Liver (tissue), 9 donors: ENCODE data around the gene ABCB4. TPM values are rescaled to one million over a fixed set of nuclear protein-coding genes. Genes with fewer than 3 reads are reported as not detected.

ENCODE experiments used
- DNase-seq: peaks from one replicate; pipeline ENCODE4 v3.0.0-alpha.2; 2017; ENCODE audit warnings: low spot score
- H3K27ac ChIP-seq, 2 donors: one replicate each; pipeline ENCODE4 v1.7.0; 2013; ENCODE audit warnings: inconsistent platforms in 2 of 2, low read length in 2 of 2, control low read depth in 1 of 2, low read depth in 1 of 2, mild to moderate bottlenecking in 1 of 2
- H3K27me3 ChIP-seq, 4 donors: one replicate each; pipeline versions ENCODE4 v1.6.1 to v1.7.0; 2013; ENCODE audit warnings: low read length in 3 of 4, inconsistent platforms in 1 of 4, mild to moderate bottlenecking in 1 of 4, moderate library complexity in 1 of 4; ENCODE audit not compliant: control insufficient read depth in 4 of 4, insufficient read depth in 4 of 4
- H3K36me3 ChIP-seq, 4 donors: one replicate each; pipeline versions ENCODE4 v1.6.1 to v1.7.0; 2013; ENCODE audit warnings: low read length in 3 of 4, mild to moderate bottlenecking in 3 of 4, low read depth in 1 of 4, moderate library complexity in 1 of 4; ENCODE audit not compliant: control insufficient read depth in 4 of 4, insufficient read depth in 3 of 4
- H3K4me1 ChIP-seq, 4 donors: one replicate each; pipeline versions ENCODE4 v1.6.1 to v1.7.0; 2013; ENCODE audit warnings: low read length in 3 of 4, mild to moderate bottlenecking in 3 of 4, moderate library complexity in 1 of 4; ENCODE audit not compliant: control insufficient read depth in 4 of 4, insufficient read depth in 4 of 4
- H3K4me3 ChIP-seq, 3 donors: one replicate each; pipeline versions ENCODE4 v1.6.1 to v1.7.0; 2013; ENCODE audit warnings: low read length in 3 of 3, control low read depth in 1 of 3, low read depth in 1 of 3, mild to moderate bottlenecking in 1 of 3
- H3K9ac ChIP-seq, 2 donors: one replicate each; pipeline ENCODE4 v1.7.0; 2013; ENCODE audit warnings: low read length in 2 of 2, mild to moderate bottlenecking in 2 of 2, moderate library complexity in 2 of 2, control low read depth in 1 of 2, low read depth in 1 of 2
- H3K9me3 ChIP-seq, 4 donors: one replicate each; pipeline versions ENCODE4 v1.6.1 to v1.7.0; 2013; ENCODE audit warnings: low read length in 3 of 4; ENCODE audit not compliant: control insufficient read depth in 4 of 4
- ATF3 ChIP-seq: IDR thresholded peaks from 2 replicates; pipeline ENCODE4 v1.6.1; 2016; ENCODE audit warnings: antibody characterized with exemption
- CTCF ChIP-seq: fragments of 150-350 bp; IDR thresholded peaks from 2 replicates; pipeline ENCODE4 v1.5.1; 2017; ENCODE audit warnings: improper control_type of control experiment, low read depth, low read length; ENCODE audit not compliant: missing input control
- EGR1 ChIP-seq, 2 donors: IDR thresholded peaks; 2 replicates each; pipeline ENCODE4 v1.6.1; 2016 to 2018; ENCODE audit warnings: antibody characterized with exemption in 2 of 2, low read depth in 2 of 2
- FOXA1 ChIP-seq: IDR thresholded peaks from 2 replicates; pipeline ENCODE4 v1.6.1; 2016; ENCODE audit warnings: antibody characterized with exemption
- FOXA2 ChIP-seq: IDR thresholded peaks from 2 replicates; pipeline ENCODE4 v1.6.1; 2016; ENCODE audit warnings: antibody characterized with exemption
- GABPA ChIP-seq, 2 donors: IDR thresholded peaks in 1 of 2; conservative IDR thresholded peaks in 1 of 2; 2 replicates each; pipeline ENCODE4 v1.6.1; 2016; ENCODE audit warnings: antibody characterized with exemption in 2 of 2, mild to moderate bottlenecking in 1 of 2, moderate library complexity in 1 of 2
- HNF4A ChIP-seq, 2 donors: conservative IDR thresholded peaks; 2 replicates each; pipeline ENCODE4 v1.6.1; 2016; ENCODE audit warnings: antibody characterized with exemption in 2 of 2, mild to moderate bottlenecking in 2 of 2
- HNF4G ChIP-seq: IDR thresholded peaks from 2 replicates; pipeline ENCODE4 v1.6.1; 2016; ENCODE audit warnings: antibody characterized with exemption
- JUND ChIP-seq, 2 donors: IDR thresholded peaks; 2 replicates each; pipeline ENCODE4 v1.6.1; 2016; ENCODE audit warnings: antibody characterized with exemption in 2 of 2
- MAX ChIP-seq: IDR thresholded peaks from 2 replicates; pipeline ENCODE4 v1.6.1; 2016; ENCODE audit warnings: antibody characterized with exemption
- NR2F2 ChIP-seq: IDR thresholded peaks from 2 replicates; pipeline ENCODE4 v1.6.1; 2016; ENCODE audit warnings: antibody characterized with exemption
- RAD21 ChIP-seq, 2 donors: IDR thresholded peaks; 2 replicates each; pipeline ENCODE4 v1.6.1; 2016; ENCODE audit warnings: antibody characterized with exemption in 2 of 2, mild to moderate bottlenecking in 2 of 2
- REST ChIP-seq: IDR thresholded peaks from 2 replicates; pipeline ENCODE4 v1.6.1; 2016; ENCODE audit warnings: antibody characterized with exemption, mild to moderate bottlenecking
- RXRA ChIP-seq, 2 donors: IDR thresholded peaks; 2 replicates each; pipeline ENCODE4 v1.6.1; 2017 to 2018; ENCODE audit warnings: antibody characterized with exemption in 2 of 2, mild to moderate bottlenecking in 1 of 2
- SP1 ChIP-seq: IDR thresholded peaks from 2 replicates; pipeline ENCODE4 v1.6.1; 2018; ENCODE audit warnings: antibody characterized with exemption, mild to moderate bottlenecking
- TAF1 ChIP-seq: conservative IDR thresholded peaks from 2 replicates; pipeline ENCODE4 v1.6.1; 2016; ENCODE audit warnings: antibody characterized with exemption, mild to moderate bottlenecking
- YY1 ChIP-seq: IDR thresholded peaks from 2 replicates; pipeline ENCODE4 v1.6.1; 2016; ENCODE audit warnings: antibody characterized with exemption, mild to moderate bottlenecking
- ZBTB33 ChIP-seq: IDR thresholded peaks from 2 replicates; pipeline ENCODE4 v1.6.1; 2016; ENCODE audit warnings: antibody characterized with exemption
- WGBS: extraction: QIAGEN DNeasy Blood & Tissue Kit; methylation state at CpG from one replicate; pipeline ENCODE4 v1.1.7; 2013; 5-methylcytosine and 5-hydroxymethylcytosine counted together
- polyA plus RNA-seq, 2 donors: library from polyadenylated mRNA; stranded (reverse) in 1 of 2; unstranded in 1 of 2; fragments of 200-250 nt in 1 of 2; fragments of >200 nt in 1 of 2; fragmentation: Nextera tagmentation in 1 of 2; extraction: Ambion mirVana in 1 of 2; gene quantifications; one replicate each; pipeline versions ENCODE4 v1.2.1 to v1.2.3, GENCODE V29; 2013 to 2015
- total RNA-seq, 2 donors: library from RNA; depleted of rRNA; stranded (reverse); fragments of >200 nt; gene quantifications; one replicate each; pipeline ENCODE4 v1.2.3, GENCODE V29; 2014
- donor health status: healthy.
- donor health status: healthy.
- donor health status: healthy.
- donor health status: healthy.
- donor health status: healthy.

ABCB4 gene
- total and polyA plus RNA-seq, 4 donors: 6.7 to 409 (median 77.6) TPM

GRCh38 chr7:87495366-87495765 lies 19.9 kb upstream of the ABCB4 start:
- no peak for DNase-seq
- WGBS: 29% methylated on average over 5 of the region's 5 CpGs
- H3K4me3 ChIP-seq: no peak overlapping the region

More at GRCh38 chr7:87495366-87495765, 19.9 kb upstream of the ABCB4 start:
- Histone ChIP-seq H3K27me3 (no peaks in the 10 kb centered on the region), H3K27ac (peak overlapping the region; percentile 46 to 55), H3K36me3 (no peaks in the 10 kb centered on the region), H3K9ac (no peak overlapping the region), H3K9me3 (no peaks in the 10 kb centered on the region), H3K4me1 (peaks cover 17 to 45% (median 29%) of the 10 kb centered on the region in 4 donors)
- TF ChIP-seq REST (no peak), SP1 (peak; percentile 58), GABPA (IDR thresholded peaks at IDR 0.05 in 1 of 2, conservative IDR thresholded peaks at IDR 0.05 in 1 of 2) (no peak), JUND (IDR thresholded peaks at IDR 0.05) (peak; percentile 96 to 98), MAX (peak; percentile 28), ZBTB33 (peak; percentile 34), HNF4A (conservative IDR thresholded peaks at IDR 0.05) (peak; percentile 65 to 81), NR2F2 (no peak), ATF3 (peak; percentile 92), RXRA (IDR thresholded peaks at IDR 0.05) (peak; percentile 91 to 94), FOXA2 (no peak), EGR1 (IDR thresholded peaks at IDR 0.05; ENCODE audit: low read depth in 2 of 2) (peak in 1 of 2 donors; percentile 31), CTCF (no peak), TAF1 (no peak), FOXA1 (no peak), RAD21 (IDR thresholded peaks at IDR 0.05) (peak in 1 of 2 donors; percentile 27), HNF4G (no peak), YY1 (peak; percentile 48)
